ENCODE results near the gene TMEM163. TPM values are rescaled to one million over a fixed set of nuclear protein-coding genes. Genes with fewer than 3 reads are reported as not detected.

Gene TMEM163
- total and polyA plus RNA-seq, 2 of the 13 experiments (the other 11 are each of a cell fraction or from before 2014, with no cell fraction given) = 0.05 TPM; not detected in 1

DNA sequence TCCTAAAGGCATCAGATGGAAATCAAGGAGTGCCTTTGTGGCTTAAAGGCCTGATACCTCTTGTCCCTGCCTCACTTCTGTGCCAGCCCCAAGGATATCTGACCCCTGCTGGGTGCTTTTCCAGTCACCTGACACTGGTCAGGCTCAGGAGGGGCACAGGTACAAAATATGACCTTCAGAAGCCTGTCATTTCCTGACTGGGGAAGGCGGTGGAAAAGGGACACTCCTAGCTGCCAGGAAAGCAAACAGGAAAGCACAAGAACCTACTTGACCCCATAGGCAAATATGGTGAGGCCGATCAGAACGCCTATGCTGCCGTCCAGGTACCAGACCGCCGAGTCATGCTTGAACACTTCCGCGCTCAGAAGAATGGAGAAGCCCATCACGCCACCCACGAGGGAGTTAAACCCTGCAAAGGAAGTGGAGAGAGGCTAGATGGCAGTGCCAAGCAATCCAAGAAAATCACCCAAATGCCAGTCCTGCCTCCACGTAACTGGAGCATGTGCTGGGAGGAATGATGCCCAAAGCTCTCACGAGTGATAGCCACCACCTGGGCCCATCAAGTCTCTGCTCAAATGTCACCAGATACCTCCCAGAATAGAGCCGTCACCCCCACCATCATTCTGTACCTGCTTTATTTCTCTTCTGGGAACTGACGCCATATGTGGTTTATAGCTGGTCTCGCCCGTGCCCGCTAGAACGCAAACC lies 260.9 kb downstream of the TMEM163 start (continued):
- TF ChIP-seq, protein P1, sequence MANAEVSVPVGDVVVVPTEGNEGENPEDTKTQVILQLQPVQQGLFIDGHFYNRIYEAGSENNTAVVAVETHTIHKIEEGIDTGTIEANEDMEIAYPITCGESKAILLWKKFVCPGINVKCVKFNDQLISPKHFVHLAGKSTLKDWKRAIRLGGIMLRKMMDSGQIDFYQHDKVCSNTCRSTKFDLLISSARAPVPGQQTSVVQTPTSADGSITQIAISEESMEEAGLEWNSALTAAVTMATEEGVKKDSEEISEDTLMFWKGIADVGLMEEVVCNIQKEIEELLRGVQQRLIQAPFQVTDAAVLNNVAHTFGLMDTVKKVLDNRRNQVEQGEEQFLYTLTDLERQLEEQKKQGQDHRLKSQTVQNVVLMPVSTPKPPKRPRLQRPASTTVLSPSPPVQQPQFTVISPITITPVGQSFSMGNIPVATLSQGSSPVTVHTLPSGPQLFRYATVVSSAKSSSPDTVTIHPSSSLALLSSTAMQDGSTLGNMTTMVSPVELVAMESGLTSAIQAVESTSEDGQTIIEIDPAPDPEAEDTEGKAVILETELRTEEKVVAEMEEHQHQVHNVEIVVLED (CRISPR knock-in tag; IDR thresholded peaks at IDR 0.05; ENCODE audit: borderline replicate concordance) = no peak
- TF ChIP-seq ZNF530 (CRISPR knock-in tag; IDR thresholded peaks at IDR 0.05; ENCODE audit: low read depth) (no peak), PHF8 (CRISPR knock-in tag; IDR thresholded peaks at IDR 0.05) (no peak), RCOR2 (CRISPR knock-in tag; IDR thresholded peaks at IDR 0.05) (peak; percentile 46; the same call in 1 of the 2 replicates), ZSCAN31 (CRISPR knock-in tag; IDR thresholded peaks at IDR 0.05; ENCODE audit: low read depth) (0 out of 2 replicates have a peak, but pooled peaks have one; percentile 27), POLR2A (IDR thresholded peaks at IDR 0.05; ENCODE audit: insufficient read depth in 1 of 2, low read depth in 2 of 2, low read length in 2 of 2) (no peak; a peak in 1 of 4 replicates), ARNT2 (CRISPR knock-in tag; IDR thresholded peaks at IDR 0.05; ENCODE audit: low read depth) (0 out of 2 replicates have a peak, but pooled peaks have one; percentile 56), PRMT3 (CRISPR knock-in tag; IDR thresholded peaks at IDR 0.05; ENCODE audit: borderline replicate concordance, low read depth) (no peak), HMG20A (CRISPR knock-in tag; IDR thresholded peaks at IDR 0.05; ENCODE audit: borderline replicate concordance) (peak; percentile 73; the same call in 1 of the 2 replicates), ZMAT5 (CRISPR knock-in tag; IDR thresholded peaks at IDR 0.05; ENCODE audit: borderline replicate concordance, low read depth) (no peak), ZNF609 (CRISPR knock-in tag; IDR thresholded peaks at IDR 0.05; ENCODE audit: borderline replicate concordance) (peak; percentile 63; the same call in 1 of the 2 replicates), NFE2L1 (CRISPR knock-in tag; IDR thresholded peaks at IDR 0.05; ENCODE audit: borderline replicate concordance) (0 out of 2 replicates have a peak, but pooled peaks have one; percentile 71), TRIM24 (CRISPR knock-in tag; IDR thresholded peaks at IDR 0.05) (peak; percentile 66; the same call in 1 of the 2 replicates), MEF2D (CRISPR knock-in tag; IDR thresholded peaks at IDR 0.05) (no peak), ZMYM4 (CRISPR knock-in tag; IDR thresholded peaks at IDR 0.05) (peak; percentile 83), POLR2AphosphoS2 (IDR thresholded peaks at IDR 0.05; ENCODE audit: low read depth, low read length) (no peak), KLF15 (CRISPR knock-in tag; IDR thresholded peaks at IDR 0.05; ENCODE audit: borderline replicate concordance) (no peak), ELF3 (CRISPR knock-in tag; IDR thresholded peaks at IDR 0.05) (peak; percentile 74), TAF1 (CRISPR knock-in tag; IDR thresholded peaks at IDR 0.05) (peak; percentile 12; the same call in 1 of the 2 replicates), HIC2 (CRISPR knock-in tag; IDR thresholded peaks at IDR 0.05; ENCODE audit: low read depth) (peak; percentile 81), RFX1 (IDR thresholded peaks at IDR 0.05) (no peak), RAD21 (CRISPR knock-in tag; IDR thresholded peaks at IDR 0.05) (no peak)

Data from HepG2 (cell line).